ENCODE measurements around the gene THADA.

DNA sequence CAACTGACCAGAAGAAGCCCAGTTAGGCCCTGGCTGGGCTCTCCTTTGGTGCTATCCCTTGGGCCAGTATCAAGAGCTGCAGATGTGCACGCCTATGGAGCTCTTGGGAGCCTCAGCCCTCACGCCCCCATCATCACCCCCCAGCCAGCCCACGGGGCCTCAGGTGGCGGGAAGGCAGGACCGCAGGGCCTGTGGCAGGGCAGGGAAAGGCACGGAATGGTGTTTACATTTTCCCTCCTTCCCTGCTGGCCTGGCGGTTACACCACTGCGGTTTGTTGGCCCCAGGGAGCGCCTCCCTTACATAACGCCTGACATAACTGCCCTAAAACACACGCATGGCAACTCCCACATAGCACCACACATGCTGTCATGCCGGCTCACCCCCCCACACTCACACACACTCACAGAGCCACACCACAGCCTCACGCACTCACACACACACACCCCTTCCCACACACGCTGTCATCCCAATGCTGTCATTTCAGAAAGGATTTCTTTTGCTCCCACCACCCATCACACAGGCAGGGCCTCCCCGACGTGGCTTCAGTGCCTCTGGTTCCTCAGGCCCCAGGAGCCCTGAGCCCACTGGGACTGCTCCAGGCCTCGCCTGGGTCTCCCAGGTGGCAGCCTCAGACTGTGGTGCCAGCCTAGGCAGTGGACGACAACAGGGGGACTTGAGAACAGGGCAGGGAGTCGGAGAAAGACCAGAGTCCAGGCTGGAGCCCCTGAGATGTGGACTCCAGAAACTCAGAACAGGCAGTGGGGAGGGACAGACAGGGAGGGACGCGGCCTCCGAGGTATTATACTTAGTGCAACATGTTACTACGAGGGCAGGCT is 385.2 kb downstream of the THADA start:
- TF ChIP-seq, protein P1, sequence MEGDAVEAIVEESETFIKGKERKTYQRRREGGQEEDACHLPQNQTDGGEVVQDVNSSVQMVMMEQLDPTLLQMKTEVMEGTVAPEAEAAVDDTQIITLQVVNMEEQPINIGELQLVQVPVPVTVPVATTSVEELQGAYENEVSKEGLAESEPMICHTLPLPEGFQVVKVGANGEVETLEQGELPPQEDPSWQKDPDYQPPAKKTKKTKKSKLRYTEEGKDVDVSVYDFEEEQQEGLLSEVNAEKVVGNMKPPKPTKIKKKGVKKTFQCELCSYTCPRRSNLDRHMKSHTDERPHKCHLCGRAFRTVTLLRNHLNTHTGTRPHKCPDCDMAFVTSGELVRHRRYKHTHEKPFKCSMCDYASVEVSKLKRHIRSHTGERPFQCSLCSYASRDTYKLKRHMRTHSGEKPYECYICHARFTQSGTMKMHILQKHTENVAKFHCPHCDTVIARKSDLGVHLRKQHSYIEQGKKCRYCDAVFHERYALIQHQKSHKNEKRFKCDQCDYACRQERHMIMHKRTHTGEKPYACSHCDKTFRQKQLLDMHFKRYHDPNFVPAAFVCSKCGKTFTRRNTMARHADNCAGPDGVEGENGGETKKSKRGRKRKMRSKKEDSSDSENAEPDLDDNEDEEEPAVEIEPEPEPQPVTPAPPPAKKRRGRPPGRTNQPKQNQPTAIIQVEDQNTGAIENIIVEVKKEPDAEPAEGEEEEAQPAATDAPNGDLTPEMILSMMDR (IDR thresholded peaks at IDR 0.05; ENCODE audit: extremely low read depth in 1 of 2, insufficient read depth in 1 of 2, low read depth in 1 of 2, low read length in 2 of 2), result no peak
- no peak for TF ChIP-seq MYC (IDR thresholded peaks at IDR 0.05; ENCODE audit: low read depth, low read length)
- TF ChIP-seq JUN (IDR thresholded peaks at IDR 0.05; ENCODE audit: borderline replicate concordance, insufficient read depth, insufficient read length, low read depth), result no peak
- no peak for TF ChIP-seq EZH2 (IDR thresholded peaks at IDR 0.05; ENCODE audit: borderline replicate concordance, low read depth, low read length, severe bottlenecking)
- no peak for TF ChIP-seq POLR2A (IDR thresholded peaks at IDR 0.05; ENCODE audit: low read depth, low read length)
- TF ChIP-seq, protein P2, sequence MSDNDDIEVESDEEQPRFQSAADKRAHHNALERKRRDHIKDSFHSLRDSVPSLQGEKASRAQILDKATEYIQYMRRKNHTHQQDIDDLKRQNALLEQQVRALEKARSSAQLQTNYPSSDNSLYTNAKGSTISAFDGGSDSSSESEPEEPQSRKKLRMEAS (IDR thresholded peaks at IDR 0.05; ENCODE audit: insufficient read depth, insufficient read length), result no peak
- no peak for TF ChIP-seq POLR2AphosphoS5 (IDR thresholded peaks at IDR 0.05; ENCODE audit: insufficient read depth, low read depth, low read length)
- TF ChIP-seq GATA2 (IDR thresholded peaks at IDR 0.05; ENCODE audit: insufficient read depth, insufficient read length, low read depth, low read length), result no peak

Data from endothelial cell of umbilical vein (primary cell).